ENCODE data around the gene RAB3GAP1.

- TF ChIP-seq CTCF (conservative IDR thresholded peaks at IDR 0.05): no peak
- TF ChIP-seq ZFX (IDR thresholded peaks at IDR 0.05): no peak
Measured at GRCh38 chr2:135140606-135141005, 88.5 kb downstream of the RAB3GAP1 start.
